Thoracic aorta (tissue), 2 donors: ENCODE measurements around the gene CWF19L1. TPM values are rescaled to one million over a fixed set of nuclear protein-coding genes. Genes with fewer than 3 reads are reported as not detected.
A peak's percentile ranks its signal among the peaks of the same experiment; 100 is the strongest.

Experiments
- ATAC-seq: fragments of 150-250 bp; one replicate; pipeline ENCODE4 v1.8.0; 2017; ENCODE audit warnings: low read depth; ENCODE audit not compliant: insufficient number of reproducible peaks, low FRiP score
- DNase-seq: peaks from one replicate; pipeline ENCODE4 v3.0.0-alpha.2; 2020; ENCODE audit warnings: low spot score
- H3K27ac ChIP-seq, 2 donors: fragments of 200-600 bp; sonication (generic); 1 replicate in 1 of 2; 2 replicates in 1 of 2; pipeline ENCODE4 v1.5.1; 2016; ENCODE audit warnings: mild to moderate bottlenecking in 2 of 2, moderate library complexity in 2 of 2
- H3K27me3 ChIP-seq: fragments of 200-600 bp; sonication (generic); replicated peaks from 2 replicates; pipeline ENCODE4 v1.6.0; 2016; ENCODE audit warnings: mild to moderate bottlenecking; ENCODE audit not compliant: insufficient read depth
- H3K36me3 ChIP-seq: fragments of 200-600 bp; sonication (generic); one replicate; pipeline ENCODE4 v1.5.1; 2016
- H3K4me1 ChIP-seq, 2 donors: fragments of 200-600 bp; sonication (generic); 1 replicate in 1 of 2; 2 replicates in 1 of 2; pipeline versions ENCODE4 v1.5.1 to v1.6.0; 2016; ENCODE audit warnings: low read depth in 2 of 2, mild to moderate bottlenecking in 1 of 2; ENCODE audit not compliant: control insufficient read depth in 1 of 2
- H3K4me3 ChIP-seq: fragments of 200-600 bp; sonication (generic); 2 replicates; pipeline ENCODE4 v1.5.1; 2016; ENCODE audit warnings: mild to moderate bottlenecking
- H3K9me3 ChIP-seq: fragments of 200-600 bp; sonication (generic); 2 replicates; pipeline ENCODE4 v1.5.1; 2016
- CTCF ChIP-seq: fragments of 200-600 bp; sonication (generic); IDR thresholded peaks from one replicate; pipeline ENCODE4 v1.5.1; 2019; ENCODE audit warnings: antibody characterized with exemption
- total RNA-seq, 2 donors: library from RNA; depleted of rRNA; stranded (reverse); fragments of >200 nt; gene quantifications; one replicate each; pipeline versions ENCODE4 v1.1.0 to v1.2.3, GENCODE V29; 2016

The CWF19L1 gene
- total RNA-seq, 2 donors from 2014 or later, result 19.5 to 27.2 TPM

- Histone ChIP-seq H3K4me3 (peak overlapping the region; percentile 91), H3K9me3 (no peaks in the 10 kb centered on the region), H3K27me3 (no peaks in the 10 kb centered on the region), H3K36me3 (peaks cover 4% of the 10 kb centered on the region), H3K4me1 (peaks cover 6 to 22% of the 10 kb centered on the region in 2 donors), H3K27ac (peak overlapping the region; percentile 57 to 77)
- TF ChIP-seq CTCF, result no peak
- DNase-seq (no peak), ATAC-seq (no peak)
These were observed 37.5 kb downstream of the CWF19L1 start for GRCh38 chr10:100229819-100230422.

GRCh38 chr10:100223879-100224278 is 43.6 kb downstream of the CWF19L1 start:
- peaks cover 24% of the 10 kb centered on the region for H3K36me3 ChIP-seq
- no peak for DNase-seq
- H3K9me3 ChIP-seq, result no peaks in the 10 kb centered on the region
- no peak for ATAC-seq
- no peak overlapping the region for H3K4me3 ChIP-seq
- no peaks in the 10 kb centered on the region for H3K27me3 ChIP-seq
- H3K4me1 ChIP-seq, result peaks cover 6 to 15% of the 10 kb centered on the region in 2 donors
- no peak for TF ChIP-seq CTCF
- no peak overlapping the region for H3K27ac ChIP-seq

GRCh38 chr10:100222529-100222928 is 44.9 kb downstream of the CWF19L1 start:
- H3K36me3 ChIP-seq, result peaks cover 24% of the 10 kb centered on the region
- peaks cover 0 to 1% of the 10 kb centered on the region in 2 donors for H3K4me1 ChIP-seq
- H3K9me3 ChIP-seq, result no peaks in the 10 kb centered on the region
- DNase-seq (no peak), ATAC-seq (no peak)
- no peak overlapping the region for H3K4me3 ChIP-seq
- TF ChIP-seq CTCF, result no peak
- H3K27ac ChIP-seq, result no peak overlapping the region
- H3K27me3 ChIP-seq, result no peaks in the 10 kb centered on the region

- TF ChIP-seq CTCF, result no peak
- Histone ChIP-seq H3K9me3 (no peaks in the 10 kb centered on the region), H3K4me1 (no peaks in the 10 kb centered on the region), H3K27me3 (no peaks in the 10 kb centered on the region), H3K27ac (no peak overlapping the region), H3K36me3 (peaks cover 21% of the 10 kb centered on the region), H3K4me3 (no peak overlapping the region)
- DNase-seq (no peak), ATAC-seq (no peak)
These were observed 51.4 kb downstream of the CWF19L1 start for GRCh38 chr10:100216006-100216405.

GRCh38 chr10:100209303-100209702 is 58.1 kb downstream of the CWF19L1 start:
- no peaks in the 10 kb centered on the region for H3K27me3 ChIP-seq
- H3K27ac ChIP-seq, result peak overlapping the region in 1 of 2 donors; percentile 15
- H3K4me3 ChIP-seq, result no peak overlapping the region
- H3K9me3 ChIP-seq, result no peaks in the 10 kb centered on the region
- peaks cover 23% of the 10 kb centered on the region for H3K36me3 ChIP-seq
- no peaks in the 10 kb centered on the region for H3K4me1 ChIP-seq
- DNase-seq (no peak), ATAC-seq (no peak)
- TF ChIP-seq CTCF, result no peak
